Gastroesophageal sphincter (tissue), 4 donors: ENCODE results near the gene BATF3. TPM values are rescaled to one million over a fixed set of nuclear protein-coding genes. Genes with fewer than 3 reads are reported as not detected.

Experiments
- ATAC-seq: fragments of 150-250 bp; one replicate; pipeline ENCODE4 v1.9.1; 2016; ENCODE audit warnings: mild to moderate bottlenecking, moderate library complexity
- H3K27ac ChIP-seq, 4 donors: fragments of 200-600 bp; sonication (generic) in 3 of 4; 1 replicate in 3 of 4; 2 replicates in 1 of 4; pipeline ENCODE4 v1.5.1; 2016 to 2019
- H3K27me3 ChIP-seq: fragments of 200-600 bp; sonication (generic); one replicate; pipeline ENCODE4 v1.5.1; 2019
- H3K36me3 ChIP-seq, 2 donors: fragments of 200-600 bp; sonication (generic); one replicate each; pipeline ENCODE4 v1.5.1; 2019; ENCODE audit warnings: control low read depth in 1 of 2
- H3K4me1 ChIP-seq, 3 donors: fragments of 200-600 bp; sonication (generic); 1 replicate in 2 of 3; 2 replicates in 1 of 3; pipeline ENCODE4 v1.5.1; 2016 to 2019; ENCODE audit warnings: control low read depth in 2 of 3
- H3K4me3 ChIP-seq, 2 donors: fragments of 200-600 bp; sonication (generic); one replicate each; pipeline ENCODE4 v1.5.1; 2019; ENCODE audit warnings: mild to moderate bottlenecking in 1 of 2, moderate library complexity in 1 of 2
- H3K9me3 ChIP-seq, 3 donors: fragments of 200-600 bp; sonication (generic); one replicate each; pipeline ENCODE4 v1.5.1; 2017 to 2019; ENCODE audit warnings: control low read depth in 2 of 3
- CTCF ChIP-seq, 4 experiments: fragments of 200-600 bp in 2 of 4; fragments of 450-650 bp in 2 of 4; sonication (generic) in 1 of 4; IDR thresholded peaks; one replicate each; pipeline ENCODE4 v1.5.1; 2017 to 2019; ENCODE audit warnings: antibody characterized with exemption in 4 of 4, mild to moderate bottlenecking in 2 of 4, moderate library complexity in 2 of 4
- EP300 ChIP-seq: sonication (generic); formaldehyde crosslinking; IDR thresholded peaks from one replicate; pipeline ENCODE4 v1.6.1; 2017; ENCODE audit warnings: antibody characterized with exemption, mild to moderate bottlenecking
- POLR2A ChIP-seq, 2 donors: fragments of 450-650 bp; IDR thresholded peaks; one replicate each; pipeline ENCODE4 v1.6.1; 2017; ENCODE audit warnings: antibody characterized with exemption in 2 of 2, mild to moderate bottlenecking in 2 of 2, moderate library complexity in 1 of 2
- POLR2AphosphoS5 ChIP-seq: sonication (generic); formaldehyde crosslinking; IDR thresholded peaks from one replicate; pipeline ENCODE4 v1.6.1; 2017; ENCODE audit warnings: antibody characterized with exemption
- WGBS, 2 donors: methylation state at CpG; one replicate each; pipeline ENCODE4 v1.1.5; 2018; ENCODE audit warnings: low coverage in 1 of 2; 5-methylcytosine and 5-hydroxymethylcytosine counted together
- total RNA-seq, 4 donors: library from RNA; depleted of rRNA; stranded (reverse); fragments of >200 nt; gene quantifications; one replicate each; pipeline ENCODE4 v1.1.0, GENCODE V29; 2016

The BATF3 gene
- total RNA-seq, 4 donors from 2014 or later, result 0.31 to 3.9 (median 3.7) TPM

GRCh38 chr1:212678456-212679410 lies 20.9 kb downstream of the BATF3 start:
- Histone ChIP-seq H3K36me3 (no peaks in the 10 kb centered on the region), H3K27ac (no peak overlapping the region), H3K4me3 (no peak overlapping the region), H3K27me3 (no peaks in the 10 kb centered on the region), H3K4me1 (no peaks in the 10 kb centered on the region), H3K9me3 (no peaks in the 10 kb centered on the region)
- 73 to 75% methylated on average over 3 of the region's 11 CpGs for WGBS, 2 donors
- no peak for ATAC-seq
- TF ChIP-seq POLR2AphosphoS5, result no peak
- TF ChIP-seq POLR2A (IDR thresholded peaks at IDR 0.05), result no peak
- TF ChIP-seq CTCF (IDR thresholded peaks at IDR 0.05), result no peak
- TF ChIP-seq EP300, result no peak

GRCh38 chr1:212677573-212677972 lies 22.1 kb downstream of the BATF3 start:
- ATAC-seq, result no peak
- H3K27ac ChIP-seq, result no peak overlapping the region
- H3K36me3 ChIP-seq, result no peaks in the 10 kb centered on the region
- H3K9me3 ChIP-seq, result no peaks in the 10 kb centered on the region
- TF ChIP-seq EP300 (no peak), CTCF (IDR thresholded peaks at IDR 0.05) (no peak), POLR2AphosphoS5 (no peak), POLR2A (IDR thresholded peaks at IDR 0.05) (no peak)
- H3K27me3 ChIP-seq, result no peaks in the 10 kb centered on the region
- H3K4me3 ChIP-seq, result no peak overlapping the region
- 60 to 62% methylated on average over 1 to 4 of the region's 4 CpGs for WGBS, 2 donors
- H3K4me1 ChIP-seq, result no peaks in the 10 kb centered on the region

GRCh38 chr1:212677136-212677535 lies 22.5 kb downstream of the BATF3 start:
- no peaks in the 10 kb centered on the region for H3K27me3 ChIP-seq
- no peaks in the 10 kb centered on the region for H3K9me3 ChIP-seq
- no peak for ATAC-seq
- H3K4me1 ChIP-seq, result no peaks in the 10 kb centered on the region
- no peak overlapping the region for H3K27ac ChIP-seq
- 72 to 91% methylated on average over 4 of the region's 4 CpGs for WGBS, 2 donors
- H3K36me3 ChIP-seq, result no peaks in the 10 kb centered on the region
- TF ChIP-seq EP300 (no peak), POLR2A (IDR thresholded peaks at IDR 0.05) (no peak), CTCF (IDR thresholded peaks at IDR 0.05) (no peak), POLR2AphosphoS5 (no peak)
- no peak overlapping the region for H3K4me3 ChIP-seq

GRCh38 chr1:212675675-212676074 lies 24.0 kb downstream of the BATF3 start:
- TF ChIP-seq POLR2AphosphoS5 (no peak), POLR2A (IDR thresholded peaks at IDR 0.05) (no peak), EP300 (no peak), CTCF (IDR thresholded peaks at IDR 0.05) (no peak)
- H3K4me1 ChIP-seq, result no peaks in the 10 kb centered on the region
- no peaks in the 10 kb centered on the region for H3K27me3 ChIP-seq
- H3K27ac ChIP-seq, result no peak overlapping the region
- H3K9me3 ChIP-seq, result no peaks in the 10 kb centered on the region
- H3K4me3 ChIP-seq, result no peak overlapping the region
- no peaks in the 10 kb centered on the region for H3K36me3 ChIP-seq
- 56 to 100% methylated on average over 1 to 2 of the region's 3 CpGs for WGBS, 2 donors
- no peak for ATAC-seq

- TF ChIP-seq CTCF (IDR thresholded peaks at IDR 0.05), result no peak
- no peak for TF ChIP-seq POLR2AphosphoS5
- TF ChIP-seq EP300, result no peak
- TF ChIP-seq POLR2A (IDR thresholded peaks at IDR 0.05), result no peak
- H3K27ac ChIP-seq, result no peak overlapping the region
- H3K9me3 ChIP-seq, result no peaks in the 10 kb centered on the region
- H3K36me3 ChIP-seq, result no peaks in the 10 kb centered on the region
- WGBS, 2 donors, result 93% methylated on average over 3 of the region's 3 CpGs; no CpG with 5 or more reads in 1 of the 2 donors
- H3K27me3 ChIP-seq, result no peaks in the 10 kb centered on the region
- no peak overlapping the region for H3K4me3 ChIP-seq
- no peaks in the 10 kb centered on the region for H3K4me1 ChIP-seq
- ATAC-seq, result no peak
Observed at GRCh38 chr1:212674872-212675271, 24.8 kb downstream of the BATF3 start.
